Smooth muscle cell (in vitro differentiated cells): ENCODE data around the gene ZFYVE28. TPM values are rescaled to one million over a fixed set of nuclear protein-coding genes. Genes with fewer than 3 reads are reported as not detected.

Experiments
- DNase-seq: peaks from one replicate; lab custom pipeline; 2025; ENCODE audit not compliant: unreplicated experiment; lab: John Stamatoyannopoulos, UW
- H2AFZ ChIP-seq: fragments of 200-600 bp; sonication (generic); 2 replicates; pipeline ENCODE4 v1.6.0; 2016; ENCODE audit warnings: antibody characterized with exemption, low read depth, mild to moderate bottlenecking
- H3F3A ChIP-seq: fragments of 200-600 bp; sonication (generic); 2 replicates; pipeline ENCODE4 v1.6.0; 2017; ENCODE audit warnings: antibody characterized with exemption, low read depth
- H3K27ac ChIP-seq: fragments of 200-600 bp; sonication (generic); 2 replicates; pipeline ENCODE4 v1.5.1; 2016; ENCODE audit warnings: low read depth, mild to moderate bottlenecking
- H3K27me3 ChIP-seq: fragments of 200-600 bp; sonication (generic); 2 replicates; pipeline ENCODE4 v1.6.1; 2016; ENCODE audit warnings: low read depth, mild to moderate bottlenecking
- H3K36me3 ChIP-seq: fragments of 200-600 bp; sonication (generic); 2 replicates; pipeline ENCODE4 v1.5.1; 2016; ENCODE audit warnings: low read depth
- H3K4me1 ChIP-seq: fragments of 200-600 bp; sonication (generic); 2 replicates; pipeline ENCODE4 v1.5.1; 2016; ENCODE audit warnings: low read depth
- H3K4me2 ChIP-seq: fragments of 200-600 bp; sonication (generic); 2 replicates; pipeline ENCODE4 v1.6.0; 2016; ENCODE audit warnings: mild to moderate bottlenecking
- H3K4me3 ChIP-seq: fragments of 200-600 bp; sonication (generic); 2 replicates; pipeline ENCODE4 v1.5.1; 2016; ENCODE audit warnings: mild to moderate bottlenecking
- H3K79me2 ChIP-seq: fragments of 200-600 bp; sonication (generic); 2 replicates; pipeline ENCODE4 v1.6.0; 2016; ENCODE audit warnings: low read depth, mild to moderate bottlenecking
- H3K9ac ChIP-seq: fragments of 200-600 bp; sonication (generic); 2 replicates; pipeline ENCODE4 v1.6.0; 2016; ENCODE audit warnings: low read depth
- H3K9me3 ChIP-seq: fragments of 200-600 bp; sonication (generic); replicated peaks from 2 replicates; pipeline ENCODE4 v1.5.1; 2016; ENCODE audit warnings: low read depth
- H4K20me1 ChIP-seq: fragments of 200-600 bp; sonication (generic); 2 replicates; pipeline ENCODE4 v1.6.0; 2016; ENCODE audit warnings: low read depth
- WGBS: methylation state at CpG from one replicate; pipeline ENCODE4 v1.1.7; 2016; ENCODE audit warnings: low lambda C conversion rate; 5-methylcytosine and 5-hydroxymethylcytosine counted together
- polyA plus RNA-seq: library from polyadenylated mRNA; unstranded; fragments of >200 nt; fragmentation: Nextera tagmentation; extraction: Ambion mirVana; gene quantifications from 2 replicates; pipeline ENCODE4 v1.2.1, GENCODE V29; 2016
- total RNA-seq: library from RNA; depleted of rRNA; stranded (reverse); fragments of >200 nt; gene quantifications from 2 replicates; pipeline ENCODE4 v1.2.3, GENCODE V29; 2014
- TF ChIP-seq, protein P1 (sequence below): fragments of 200-600 bp; sonication (generic); IDR thresholded peaks from 2 replicates; pipeline ENCODE4 v1.5.1; 2017; ENCODE audit warnings: borderline replicate concordance, mild to moderate bottlenecking, antibody characterized with exemption; ENCODE audit not compliant: insufficient read depth, poor library complexity, severe bottlenecking

ZFYVE28 gene
- total and polyA plus RNA-seq, 2 experiments from 2014 or later, result 0.22 TPM; not detected in 1

DNA sequence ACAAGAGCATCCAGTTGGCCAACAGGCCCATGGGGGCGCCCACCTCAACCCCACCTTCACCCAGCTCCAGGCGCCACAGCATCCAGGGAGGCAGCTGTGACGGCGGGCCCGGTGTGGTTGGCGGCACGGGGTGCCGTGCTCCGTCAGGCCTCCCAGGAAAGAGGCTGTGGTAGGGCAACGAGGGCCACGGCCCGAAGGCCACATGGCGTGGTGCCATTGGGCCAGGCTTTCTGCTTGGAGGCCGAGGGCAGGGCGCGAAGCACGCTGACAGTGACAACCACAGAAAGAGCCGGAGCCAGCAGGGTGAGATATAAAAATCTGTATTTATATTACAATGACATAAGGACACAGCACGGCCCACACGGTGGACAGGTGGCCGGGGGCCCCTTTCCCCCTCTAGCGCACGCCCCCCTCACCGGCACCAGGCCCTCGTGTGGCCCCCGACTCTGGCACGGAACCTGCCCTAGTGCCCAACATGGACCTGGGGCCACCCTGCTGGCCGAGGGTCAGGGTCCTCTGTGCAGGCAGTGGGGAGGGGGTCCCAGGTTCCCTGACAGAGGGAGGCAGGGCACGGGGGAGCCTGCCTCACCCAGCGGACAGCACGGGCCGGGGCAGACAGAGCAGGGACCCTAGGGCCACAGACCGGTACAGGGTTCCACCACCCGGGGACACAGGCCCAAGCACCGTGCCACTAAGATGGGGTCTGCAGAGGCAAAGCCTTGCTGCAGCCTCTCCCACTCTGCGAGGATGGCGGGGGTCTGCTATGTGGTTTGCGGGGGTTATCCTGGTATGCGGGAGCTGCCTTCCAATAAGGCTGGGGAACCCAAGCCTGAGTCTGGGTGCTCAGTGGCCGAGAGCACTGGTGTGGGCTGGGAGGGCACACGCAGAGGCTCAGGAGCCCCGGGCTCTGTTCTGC, 171.1 kb downstream of the ZFYVE28 start:
- Histone ChIP-seq H3K36me3 (no peaks in the 10 kb centered on the region), H4K20me1 (peaks cover 47% of the 10 kb centered on the region), H3K9ac (no peak overlapping the region), H3K4me3 (no peak overlapping the region), H3K4me2 (no peak overlapping the region), H3K4me1 (no peaks in the 10 kb centered on the region), H3F3A (peaks cover 11% of the 10 kb centered on the region), H3K79me2 (no peaks in the 10 kb centered on the region), H2AFZ (no peak overlapping the region), H3K27me3 (no peaks in the 10 kb centered on the region), H3K27ac (no peak overlapping the region), H3K9me3 (no peaks in the 10 kb centered on the region)
- WGBS, result 96% methylated on average over 42 of the region's 42 CpGs
- TF ChIP-seq, protein P1, sequence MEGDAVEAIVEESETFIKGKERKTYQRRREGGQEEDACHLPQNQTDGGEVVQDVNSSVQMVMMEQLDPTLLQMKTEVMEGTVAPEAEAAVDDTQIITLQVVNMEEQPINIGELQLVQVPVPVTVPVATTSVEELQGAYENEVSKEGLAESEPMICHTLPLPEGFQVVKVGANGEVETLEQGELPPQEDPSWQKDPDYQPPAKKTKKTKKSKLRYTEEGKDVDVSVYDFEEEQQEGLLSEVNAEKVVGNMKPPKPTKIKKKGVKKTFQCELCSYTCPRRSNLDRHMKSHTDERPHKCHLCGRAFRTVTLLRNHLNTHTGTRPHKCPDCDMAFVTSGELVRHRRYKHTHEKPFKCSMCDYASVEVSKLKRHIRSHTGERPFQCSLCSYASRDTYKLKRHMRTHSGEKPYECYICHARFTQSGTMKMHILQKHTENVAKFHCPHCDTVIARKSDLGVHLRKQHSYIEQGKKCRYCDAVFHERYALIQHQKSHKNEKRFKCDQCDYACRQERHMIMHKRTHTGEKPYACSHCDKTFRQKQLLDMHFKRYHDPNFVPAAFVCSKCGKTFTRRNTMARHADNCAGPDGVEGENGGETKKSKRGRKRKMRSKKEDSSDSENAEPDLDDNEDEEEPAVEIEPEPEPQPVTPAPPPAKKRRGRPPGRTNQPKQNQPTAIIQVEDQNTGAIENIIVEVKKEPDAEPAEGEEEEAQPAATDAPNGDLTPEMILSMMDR, result no peak
- DNase-seq, result no peak

DNA sequence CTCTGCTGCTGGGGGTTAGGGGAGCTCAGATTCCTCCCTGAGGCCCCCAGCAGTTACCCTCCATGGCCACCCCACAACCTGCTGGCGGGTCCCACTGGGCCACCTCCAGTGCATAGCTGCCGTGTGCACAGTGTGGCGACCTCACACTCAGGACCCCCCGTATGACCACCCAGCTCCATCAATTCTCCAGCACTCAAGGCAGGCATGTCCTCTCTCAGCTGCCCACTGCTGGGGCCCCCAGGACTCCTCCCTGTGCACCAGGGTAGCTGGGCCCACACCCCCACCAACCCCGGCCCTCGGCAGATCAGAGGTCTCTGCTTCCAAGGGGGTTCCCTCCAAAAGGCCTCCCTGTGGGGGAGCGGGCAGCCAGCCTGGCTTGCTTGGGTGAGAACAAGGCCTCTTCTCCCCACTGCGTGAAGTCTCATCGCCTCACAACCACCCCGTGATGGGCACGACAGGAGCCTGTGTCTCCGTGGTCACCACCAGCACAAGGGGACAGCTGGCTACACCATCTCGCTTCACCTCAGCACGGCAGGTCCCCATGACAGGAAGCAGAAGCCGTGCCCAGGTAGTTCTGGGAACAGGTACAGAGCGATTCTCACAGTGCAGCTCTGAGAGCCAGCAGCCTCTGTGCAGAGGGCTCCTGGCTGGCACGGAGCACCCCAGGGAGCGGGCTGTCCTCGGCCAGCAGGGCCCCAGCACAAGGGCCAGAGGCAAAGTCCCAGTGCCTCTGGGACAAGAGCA, 171.9 kb downstream of the ZFYVE28 start:
- H3K4me2 ChIP-seq, result no peak overlapping the region
- H3K4me1 ChIP-seq, result no peaks in the 10 kb centered on the region
- H2AFZ ChIP-seq, result no peak overlapping the region
- no peaks in the 10 kb centered on the region for H3K36me3 ChIP-seq
- 97% methylated on average over 19 of the region's 19 CpGs for WGBS
- H3K79me2 ChIP-seq, result no peaks in the 10 kb centered on the region
- H3F3A ChIP-seq, result peaks cover 11% of the 10 kb centered on the region
- H4K20me1 ChIP-seq, result peaks cover 41% of the 10 kb centered on the region
- H3K9me3 ChIP-seq, result no peaks in the 10 kb centered on the region
- no peaks in the 10 kb centered on the region for H3K27me3 ChIP-seq
- no peak overlapping the region for H3K27ac ChIP-seq
- TF ChIP-seq, protein P1, result no peak
- H3K4me3 ChIP-seq, result no peak overlapping the region
- no peak for DNase-seq
- H3K9ac ChIP-seq, result no peak overlapping the region

DNA sequence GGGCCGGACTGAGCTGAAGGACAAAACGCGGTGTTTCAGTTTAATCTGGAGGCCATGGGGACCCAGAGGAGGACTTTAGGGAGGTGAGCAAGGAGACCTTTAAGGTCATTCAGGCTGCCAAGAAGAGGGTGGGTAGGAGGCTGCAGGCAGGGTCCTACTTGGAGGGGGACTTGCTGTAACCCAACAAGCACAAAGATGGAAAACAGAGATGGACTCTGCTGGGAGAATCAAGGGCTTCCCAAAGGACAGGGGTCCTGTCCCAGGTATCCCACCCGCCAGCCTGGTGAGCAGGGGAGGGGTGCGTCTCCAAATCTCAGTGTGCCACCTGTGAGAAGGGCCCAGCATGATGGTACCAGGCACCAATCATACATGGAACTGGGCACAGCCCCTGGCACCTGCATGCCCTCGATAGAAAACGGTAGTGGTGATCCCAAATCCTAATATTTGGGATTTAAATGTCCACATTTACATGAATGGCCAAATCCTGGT, 172.6 kb downstream of the ZFYVE28 start:
- Histone ChIP-seq H3K9me3 (no peaks in the 10 kb centered on the region), H3F3A (peaks cover 11% of the 10 kb centered on the region), H3K4me1 (peaks cover 4% of the 10 kb centered on the region), H3K4me2 (no peak overlapping the region), H3K9ac (no peak overlapping the region), H2AFZ (no peak overlapping the region), H3K27me3 (no peaks in the 10 kb centered on the region), H3K4me3 (no peak overlapping the region), H4K20me1 (peaks cover 41% of the 10 kb centered on the region), H3K79me2 (peaks cover 6% of the 10 kb centered on the region), H3K36me3 (no peaks in the 10 kb centered on the region), H3K27ac (no peak overlapping the region)
- TF ChIP-seq, protein P1, result no peak
- WGBS, result 92% methylated on average over 7 of the region's 7 CpGs
- no peak for DNase-seq
